ENCODE measurements around the gene NUMBL. TPM values are rescaled to one million over a fixed set of nuclear protein-coding genes. Genes with fewer than 3 reads are reported as not detected.

The NUMBL gene
- total and polyA plus RNA-seq, 2 of the 13 experiments (the other 11 are each of a cell fraction or from before 2014, with no cell fraction given) = 0.49 to 2.3 TPM

DNA sequence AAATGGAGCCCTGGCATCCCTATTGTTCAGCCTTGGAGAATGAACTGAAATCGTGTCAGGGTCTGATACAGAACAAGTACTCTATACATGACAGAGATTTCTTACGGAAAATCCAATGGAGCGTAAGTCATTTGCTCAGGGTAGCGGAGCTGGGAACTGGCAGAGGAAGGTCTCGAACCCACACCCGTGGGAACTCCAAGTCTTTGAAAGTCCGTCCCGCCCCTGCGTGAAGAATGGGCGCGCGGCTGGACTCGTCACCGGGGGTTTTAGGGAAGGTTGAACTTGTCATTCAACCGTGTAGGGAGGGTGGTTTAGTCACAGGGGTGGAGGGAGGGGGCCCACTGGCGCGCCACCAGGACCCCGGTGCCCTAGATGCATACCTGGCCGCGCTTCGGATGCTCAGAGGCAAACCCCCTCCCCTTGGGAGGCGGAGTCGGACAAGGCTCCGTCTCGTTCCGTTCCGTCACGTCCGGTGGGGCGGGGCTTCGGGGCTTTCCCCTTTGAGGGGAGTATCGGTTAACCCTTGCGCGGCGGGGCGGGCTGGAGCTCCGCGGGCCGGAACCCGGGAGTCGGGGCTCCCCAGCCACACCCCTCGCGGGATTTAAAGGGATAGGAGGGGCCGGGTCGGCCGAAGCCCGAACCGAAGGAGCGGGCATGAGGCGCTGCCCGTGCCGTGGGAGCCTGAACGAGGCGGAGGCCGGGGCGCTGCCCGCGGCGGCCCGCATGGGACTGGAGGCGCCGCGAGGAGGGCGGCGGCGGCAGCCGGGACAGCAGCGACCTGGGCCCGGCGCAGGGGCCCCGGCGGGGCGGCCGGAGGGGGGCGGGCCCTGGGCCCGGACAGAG is 26.3 kb upstream of the NUMBL start, which contains the start of the genes COQ8B and ITPKC (continued):
- TF ChIP-seq HMGXB3 (CRISPR knock-in tag; IDR thresholded peaks at IDR 0.05; ENCODE audit: borderline replicate concordance) (0 out of 2 replicates have a peak, but pooled peaks have one; percentile 44), PCBP2 (optimal IDR thresholded peaks at IDR 0.05; ENCODE audit: low read depth, low read length, poor library complexity, severe bottlenecking) (no peak), ZFP1 (CRISPR knock-in tag; IDR thresholded peaks at IDR 0.05) (no peak), ZSCAN20 (CRISPR knock-in tag; IDR thresholded peaks at IDR 0.05; ENCODE audit: borderline replicate concordance) (no peak), NPAS2 (CRISPR knock-in tag; IDR thresholded peaks at IDR 0.05; ENCODE audit: borderline replicate concordance) (no peak), PLSCR1 (CRISPR knock-in tag; IDR thresholded peaks at IDR 0.05; ENCODE audit: borderline replicate concordance) (no peak), TMF1 (CRISPR knock-in tag; IDR thresholded peaks at IDR 0.05; ENCODE audit: low read depth) (no peak), HINFP (CRISPR knock-in tag; IDR thresholded peaks at IDR 0.05; ENCODE audit: low read depth) (no peak), SPEN (CRISPR knock-in tag; IDR thresholded peaks at IDR 0.05; ENCODE audit: low read depth) (peak; percentile 52; the same call in 1 of the 2 replicates), RBAK (CRISPR knock-in tag; IDR thresholded peaks at IDR 0.05) (no peak), STAT6 (CRISPR knock-in tag; IDR thresholded peaks at IDR 0.05; ENCODE audit: borderline replicate concordance) (no peak), MXD4 (CRISPR knock-in tag; IDR thresholded peaks at IDR 0.05) (no peak), ZNF572 (CRISPR knock-in tag; IDR thresholded peaks at IDR 0.05) (no peak), YEATS2 (CRISPR knock-in tag; IDR thresholded peaks at IDR 0.05; ENCODE audit: borderline replicate concordance) (no peak), RNF2 (conservative IDR thresholded peaks at IDR 0.05; ENCODE audit: low read depth) (no peak)
- TF ChIP-seq, protein P1, sequence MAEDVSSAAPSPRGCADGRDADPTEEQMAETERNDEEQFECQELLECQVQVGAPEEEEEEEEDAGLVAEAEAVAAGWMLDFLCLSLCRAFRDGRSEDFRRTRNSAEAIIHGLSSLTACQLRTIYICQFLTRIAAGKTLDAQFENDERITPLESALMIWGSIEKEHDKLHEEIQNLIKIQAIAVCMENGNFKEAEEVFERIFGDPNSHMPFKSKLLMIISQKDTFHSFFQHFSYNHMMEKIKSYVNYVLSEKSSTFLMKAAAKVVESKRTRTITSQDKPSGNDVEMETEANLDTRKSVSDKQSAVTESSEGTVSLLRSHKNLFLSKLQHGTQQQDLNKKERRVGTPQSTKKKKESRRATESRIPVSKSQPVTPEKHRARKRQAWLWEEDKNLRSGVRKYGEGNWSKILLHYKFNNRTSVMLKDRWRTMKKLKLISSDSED (CRISPR knock-in tag; IDR thresholded peaks at IDR 0.05) = no peak

All from HepG2 (cell line).